WTC11 (cell line): ENCODE data around the gene GSDME. TPM values are rescaled to one million over a fixed set of nuclear protein-coding genes. Genes with fewer than 3 reads are reported as not detected.

Source experiments
- ATAC-seq: fragments of 200-7000 bp; cut with Tn5 transposase; 2 replicates; pipeline ENCODE4 v1.10.0; 2021; ENCODE audit warnings: mild to moderate bottlenecking, moderate library complexity
- CTCF ChIA-PET: fragments of 300-600 bp; sonication (Branson Sonifier 250); formaldehyde crosslinking; loops from one replicate; lab custom pipeline; 2021; ENCODE audit warnings: antibody characterized with exemption; lab: Charles Lee
- POLR2A ChIA-PET: fragments of 350-600 bp; sonication (Branson Sonifier 250); formaldehyde crosslinking; loops from one replicate; lab custom pipeline; 2021; ENCODE audit warnings: antibody characterized with exemption; lab: Charles Lee
- DNase-seq: peaks from one replicate; pipeline ENCODE4 v3.0.0; 2021; ENCODE audit warnings: low spot score
- H3K27ac Mint-ChIP-seq: 2 replicates; pipeline ENCODE4 v1.8.0; 2021; ENCODE audit warnings: mixed read lengths
- H3K27me3 Mint-ChIP-seq: 2 replicates; pipeline ENCODE4 v1.8.0; 2021; ENCODE audit warnings: low read depth, mild to moderate bottlenecking, moderate library complexity, mixed read lengths
- H3K36me3 Mint-ChIP-seq: 2 replicates; pipeline ENCODE4 v1.8.0; 2021; ENCODE audit warnings: mixed read lengths
- H3K4me1 Mint-ChIP-seq: 2 replicates; pipeline ENCODE4 v1.8.0; 2022; ENCODE audit warnings: mixed read lengths
- H3K4me3 Mint-ChIP-seq: 2 replicates; pipeline ENCODE4 v1.8.0; 2021; ENCODE audit warnings: mild to moderate bottlenecking, moderate library complexity, mixed read lengths
- H3K9me3 Mint-ChIP-seq: 2 replicates; pipeline ENCODE4 v1.8.0; 2021; ENCODE audit warnings: mixed read lengths
- CBFB ChIP-seq: sonication (generic); formaldehyde crosslinking; IDR thresholded peaks from 2 replicates; pipeline ENCODE4 v1.8.1; 2022; ENCODE audit warnings: mild to moderate bottlenecking, low read depth, missing genetic modification reagents
- CREB1 ChIP-seq: sonication (generic); formaldehyde crosslinking; IDR thresholded peaks from 2 replicates; pipeline ENCODE4 v1.8.0; 2023; ENCODE audit warnings: mild to moderate bottlenecking, missing genetic modification reagents
- EMX1 ChIP-seq: fragments of 250-450 bp; sonication (Bioruptor Pico); IDR thresholded peaks from 2 replicates; pipeline ENCODE4 v1.8.0; 2021; ENCODE audit warnings: mild to moderate bottlenecking
- FOXJ3 ChIP-seq: sonication (generic); formaldehyde crosslinking; IDR thresholded peaks from 2 replicates; pipeline ENCODE4 v1.9.0; 2021; ENCODE audit warnings: missing genetic modification reagents, mild to moderate bottlenecking, borderline replicate concordance
- FOXK1 ChIP-seq: sonication (generic); formaldehyde crosslinking; IDR thresholded peaks from 2 replicates; pipeline ENCODE4 v1.8.0; 2022; ENCODE audit warnings: mild to moderate bottlenecking, moderate library complexity, missing genetic modification reagents
- GTF2I ChIP-seq: fragments of 250-450 bp; sonication (Bioruptor Pico); conservative IDR thresholded peaks from 2 replicates; pipeline ENCODE4 v1.4.0; 2021; ENCODE audit warnings: mild to moderate bottlenecking
- JAZF1 ChIP-seq: fragments of 250-450 bp; sonication (Bioruptor Pico); IDR thresholded peaks from 2 replicates; pipeline ENCODE4 v1.9.0; 2021; ENCODE audit warnings: moderate library complexity, mild to moderate bottlenecking, inconsistent platforms
- JUN ChIP-seq: sonication (generic); formaldehyde crosslinking; IDR thresholded peaks from 2 replicates; pipeline ENCODE4 v1.8.0; 2023; ENCODE audit warnings: mild to moderate bottlenecking, missing genetic modification reagents
- MXD4 ChIP-seq: fragments of 250-450 bp; sonication (Bioruptor Pico); IDR thresholded peaks from 2 replicates; pipeline ENCODE4 v1.8.0; 2021; ENCODE audit warnings: mild to moderate bottlenecking, moderate library complexity, borderline replicate concordance
- NFE2L1 ChIP-seq: sonication (generic); formaldehyde crosslinking; IDR thresholded peaks from 2 replicates; pipeline ENCODE4 v1.8.1; 2023; ENCODE audit warnings: missing genetic modification reagents
- NR1H2 ChIP-seq: sonication (generic); formaldehyde crosslinking; IDR thresholded peaks from 2 replicates; pipeline ENCODE4 v1.9.0; 2021; ENCODE audit warnings: mild to moderate bottlenecking, moderate library complexity, missing genetic modification reagents
- NR3C1 ChIP-seq: sonication (generic); formaldehyde crosslinking; conservative IDR thresholded peaks from 2 replicates; pipeline ENCODE4 v1.8.1; 2023; ENCODE audit warnings: low read depth, mild to moderate bottlenecking, missing genetic modification reagents
- SOX15 ChIP-seq: fragments of 250-450 bp; sonication (Bioruptor Pico); IDR thresholded peaks from 2 replicates; pipeline ENCODE4 v1.9.0; 2021; ENCODE audit warnings: mild to moderate bottlenecking
- TEAD1 ChIP-seq: sonication (generic); formaldehyde crosslinking; IDR thresholded peaks from 2 replicates; pipeline ENCODE4 v1.8.0; 2022; ENCODE audit warnings: mild to moderate bottlenecking, missing genetic modification reagents
- ZNF138 ChIP-seq: sonication (generic); formaldehyde crosslinking; conservative IDR thresholded peaks from 2 replicates; pipeline ENCODE4 v1.8.1; 2022; ENCODE audit warnings: mild to moderate bottlenecking, moderate library complexity, missing genetic modification reagents
- ZNF232 ChIP-seq: sonication (generic); formaldehyde crosslinking; IDR thresholded peaks from 2 replicates; pipeline ENCODE4 v1.8.0; 2022; ENCODE audit warnings: mild to moderate bottlenecking, missing genetic modification reagents
- ZNF263 ChIP-seq: sonication (generic); formaldehyde crosslinking; IDR thresholded peaks from 2 replicates; pipeline ENCODE4 v1.8.1; 2022; ENCODE audit warnings: low read depth, mild to moderate bottlenecking, moderate library complexity, missing genetic modification reagents
- ZNF396 ChIP-seq: fragments of 250-450 bp; sonication (Bioruptor Pico); IDR thresholded peaks from 2 replicates; pipeline ENCODE4 v1.8.0; 2021; ENCODE audit warnings: mild to moderate bottlenecking, moderate library complexity, borderline replicate concordance
- total RNA-seq: library from RNA; stranded (reverse); gene quantifications from 3 replicates; pipeline ENCODE4 v1.2.3, GENCODE V29; 2021
- TF ChIP-seq, protein P1 (sequence below): sonication (generic); formaldehyde crosslinking; IDR thresholded peaks from 2 replicates; pipeline ENCODE4 v1.8.0; 2022; ENCODE audit warnings: mild to moderate bottlenecking, missing genetic modification reagents
- TF ChIP-seq, protein P2 (sequence below): sonication (generic); formaldehyde crosslinking; IDR thresholded peaks from 2 replicates; pipeline ENCODE4 v1.8.1; 2023; ENCODE audit warnings: mild to moderate bottlenecking, missing genetic modification reagents
- TF ChIP-seq, protein P3 (sequence below): fragments of 250-450 bp; sonication (Bioruptor Pico); IDR thresholded peaks from 2 replicates; pipeline ENCODE4 v1.9.0; 2021; ENCODE audit warnings: mild to moderate bottlenecking
- TF ChIP-seq, protein P4 (sequence below): sonication (generic); formaldehyde crosslinking; IDR thresholded peaks from 2 replicates; pipeline ENCODE4 v1.8.1; 2023; ENCODE audit warnings: mild to moderate bottlenecking, moderate library complexity, missing genetic modification reagents
- TF ChIP-seq, protein P5 (sequence below): sonication (generic); formaldehyde crosslinking; IDR thresholded peaks from 2 replicates; pipeline ENCODE4 v1.8.1; 2023; ENCODE audit warnings: mild to moderate bottlenecking, missing genetic modification reagents, moderate library complexity
- TF ChIP-seq, protein P6 (sequence below): fragments of 250-450 bp; sonication (Bioruptor Pico); IDR thresholded peaks from 2 replicates; pipeline ENCODE4 v1.8.0; 2021; ENCODE audit warnings: mild to moderate bottlenecking

The GSDME gene
- total RNA-seq, 1 experiment from 2014 or later: 4.8 TPM

DNA sequence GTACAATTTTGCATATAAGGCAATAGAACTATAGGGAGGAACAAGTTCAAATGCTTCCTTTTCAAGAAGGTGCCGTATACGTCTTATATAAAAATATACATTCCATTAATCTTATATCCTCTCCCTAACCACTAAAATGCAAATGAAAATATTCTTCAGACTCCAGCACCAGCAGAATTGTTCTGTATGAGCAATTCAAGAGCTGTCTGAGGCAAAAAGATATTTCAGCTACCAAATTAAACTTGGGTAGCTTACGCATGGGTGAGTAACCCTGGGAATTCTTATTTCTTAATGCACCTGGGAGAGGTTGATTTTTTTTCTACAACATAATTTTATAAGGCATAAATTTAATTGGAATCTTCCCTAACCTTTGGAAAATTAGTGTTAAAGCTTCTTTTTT is 42.2 kb upstream of the GSDME start:
- no peak for DNase-seq

DNA sequence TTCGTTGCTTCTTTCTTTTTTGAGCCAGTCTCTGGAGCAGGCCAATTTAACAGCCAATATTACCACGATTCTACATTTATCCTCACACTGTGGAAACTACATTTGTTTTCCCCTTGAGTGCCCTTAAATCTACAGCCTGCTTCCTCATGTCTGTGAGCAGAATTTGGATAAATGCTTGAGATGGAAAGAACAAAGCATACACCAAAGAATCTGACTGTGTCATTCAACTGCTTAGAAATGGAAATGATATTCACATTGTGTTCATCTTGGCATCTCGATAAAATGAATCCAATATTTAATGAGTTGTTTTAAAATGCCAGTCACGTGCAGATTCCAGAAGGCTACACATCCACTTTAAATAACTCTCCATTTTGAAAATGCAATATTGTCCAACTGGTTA is 41.0 kb upstream of the GSDME start:
- Mint-ChIP-seq H3K4me3 (no peak overlapping the region), H3K9me3 (peaks cover 3% of the 10 kb centered on the region; the same call in 1 of the 2 replicates), H3K36me3 (peaks cover 19% of the 10 kb centered on the region), H3K4me1 (peaks cover 15% of the 10 kb centered on the region), H3K27ac (no peak overlapping the region), H3K27me3 (no peaks in the 10 kb centered on the region)
- ATAC-seq: no peak
- ChIA-PET POLR2A (no interaction called here), CTCF (interaction anchor here (1.2 to 1.4 kb wide), 2 partner anchors 14 to 295 kb away, joined by 3 to 5 read pairs; no protein-coding TSS in a partner anchor)
- no peak for DNase-seq
- TF ChIP-seq CREB1 (CRISPR knock-in tag): no peak

More for the DNA sequence above, 42.2 kb upstream of the GSDME start:
- Mint-ChIP-seq H3K27me3 (no peaks in the 10 kb centered on the region), H3K27ac (no peak overlapping the region), H3K4me3 (no peak overlapping the region), H3K9me3 (peaks cover 3% of the 10 kb centered on the region; the same call in 1 of the 2 replicates), H3K36me3 (peaks cover 23% of the 10 kb centered on the region), H3K4me1 (peaks cover 8% of the 10 kb centered on the region)
- ATAC-seq: no peak
- POLR2A ChIA-PET: no interaction called here
- CTCF ChIA-PET: interaction anchor here (1.8 kb wide), 1 partner anchor 13 kb away, joined by 11 read pairs; no protein-coding TSS in a partner anchor
- TF ChIP-seq, protein P1, sequence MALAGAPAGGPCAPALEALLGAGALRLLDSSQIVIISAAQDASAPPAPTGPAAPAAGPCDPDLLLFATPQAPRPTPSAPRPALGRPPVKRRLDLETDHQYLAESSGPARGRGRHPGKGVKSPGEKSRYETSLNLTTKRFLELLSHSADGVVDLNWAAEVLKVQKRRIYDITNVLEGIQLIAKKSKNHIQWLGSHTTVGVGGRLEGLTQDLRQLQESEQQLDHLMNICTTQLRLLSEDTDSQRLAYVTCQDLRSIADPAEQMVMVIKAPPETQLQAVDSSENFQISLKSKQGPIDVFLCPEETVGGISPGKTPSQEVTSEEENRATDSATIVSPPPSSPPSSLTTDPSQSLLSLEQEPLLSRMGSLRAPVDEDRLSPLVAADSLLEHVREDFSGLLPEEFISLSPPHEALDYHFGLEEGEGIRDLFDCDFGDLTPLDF (CRISPR knock-in tag): no peak
- TF ChIP-seq, protein P2, sequence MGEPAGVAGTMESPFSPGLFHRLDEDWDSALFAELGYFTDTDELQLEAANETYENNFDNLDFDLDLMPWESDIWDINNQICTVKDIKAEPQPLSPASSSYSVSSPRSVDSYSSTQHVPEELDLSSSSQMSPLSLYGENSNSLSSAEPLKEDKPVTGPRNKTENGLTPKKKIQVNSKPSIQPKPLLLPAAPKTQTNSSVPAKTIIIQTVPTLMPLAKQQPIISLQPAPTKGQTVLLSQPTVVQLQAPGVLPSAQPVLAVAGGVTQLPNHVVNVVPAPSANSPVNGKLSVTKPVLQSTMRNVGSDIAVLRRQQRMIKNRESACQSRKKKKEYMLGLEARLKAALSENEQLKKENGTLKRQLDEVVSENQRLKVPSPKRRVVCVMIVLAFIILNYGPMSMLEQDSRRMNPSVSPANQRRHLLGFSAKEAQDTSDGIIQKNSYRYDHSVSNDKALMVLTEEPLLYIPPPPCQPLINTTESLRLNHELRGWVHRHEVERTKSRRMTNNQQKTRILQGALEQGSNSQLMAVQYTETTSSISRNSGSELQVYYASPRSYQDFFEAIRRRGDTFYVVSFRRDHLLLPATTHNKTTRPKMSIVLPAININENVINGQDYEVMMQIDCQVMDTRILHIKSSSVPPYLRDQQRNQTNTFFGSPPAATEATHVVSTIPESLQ (CRISPR knock-in tag): no peak
- no peak for TF ChIP-seq ZNF138 (CRISPR knock-in tag)
- TF ChIP-seq, protein P3, sequence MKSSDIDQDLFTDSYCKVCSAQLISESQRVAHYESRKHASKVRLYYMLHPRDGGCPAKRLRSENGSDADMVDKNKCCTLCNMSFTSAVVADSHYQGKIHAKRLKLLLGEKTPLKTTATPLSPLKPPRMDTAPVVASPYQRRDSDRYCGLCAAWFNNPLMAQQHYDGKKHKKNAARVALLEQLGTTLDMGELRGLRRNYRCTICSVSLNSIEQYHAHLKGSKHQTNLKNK (CRISPR knock-in tag): no peak
- no peak for TF ChIP-seq NFE2L1 (CRISPR knock-in tag)

DNA sequence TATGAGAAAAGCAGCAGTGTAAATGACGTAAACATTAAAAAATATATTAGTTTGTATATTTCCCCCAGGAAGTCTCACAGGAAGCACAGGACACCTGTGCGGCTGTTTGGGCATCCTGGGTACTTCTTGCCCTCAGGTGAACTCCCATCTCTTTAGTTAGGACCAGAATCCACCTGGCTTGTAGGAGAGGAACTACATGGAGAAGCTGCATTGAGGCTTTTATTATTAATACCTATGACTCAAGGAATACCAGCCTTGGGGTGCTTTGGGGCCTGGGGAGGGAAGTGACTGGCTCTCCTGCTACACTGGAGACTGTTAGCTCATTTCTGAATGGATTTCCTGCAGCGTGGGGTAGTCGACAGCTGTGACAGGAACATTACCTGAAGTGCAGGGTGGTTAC is 40.0 kb upstream of the GSDME start:
- no peak for TF ChIP-seq FOXJ3
- TF ChIP-seq CBFB (CRISPR knock-in tag): no peak
- TF ChIP-seq ZNF232 (CRISPR knock-in tag): no peak
- TF ChIP-seq JAZF1 (CRISPR knock-in tag): no peak
- TF ChIP-seq NR1H2: no peak
- TF ChIP-seq, protein P4, sequence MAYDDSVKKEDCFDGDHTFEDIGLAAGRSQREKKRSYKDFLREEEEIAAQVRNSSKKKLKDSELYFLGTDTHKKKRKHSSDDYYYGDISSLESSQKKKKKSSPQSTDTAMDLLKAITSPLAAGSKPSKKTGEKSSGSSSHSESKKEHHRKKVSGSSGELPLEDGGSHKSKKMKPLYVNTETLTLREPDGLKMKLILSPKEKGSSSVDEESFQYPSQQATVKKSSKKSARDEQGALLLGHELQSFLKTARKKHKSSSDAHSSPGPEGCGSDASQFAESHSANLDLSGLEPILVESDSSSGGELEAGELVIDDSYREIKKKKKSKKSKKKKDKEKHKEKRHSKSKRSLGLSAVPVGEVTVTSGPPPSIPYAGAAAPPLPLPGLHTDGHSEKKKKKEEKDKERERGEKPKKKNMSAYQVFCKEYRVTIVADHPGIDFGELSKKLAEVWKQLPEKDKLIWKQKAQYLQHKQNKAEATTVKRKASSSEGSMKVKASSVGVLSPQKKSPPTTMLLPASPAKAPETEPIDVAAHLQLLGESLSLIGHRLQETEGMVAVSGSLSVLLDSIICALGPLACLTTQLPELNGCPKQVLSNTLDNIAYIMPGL: no peak
- TF ChIP-seq CREB1 (CRISPR knock-in tag): no peak
- no peak for TF ChIP-seq GTF2I (CRISPR knock-in tag)
- TF ChIP-seq MXD4: no peak
- TF ChIP-seq, all 79 proteins: peak for 0
- peaks cover 11% of the 10 kb centered on the region for H3K36me3 Mint-ChIP-seq
- CTCF ChIA-PET: interaction anchor here (1.2 to 1.4 kb wide), 2 partner anchors 15 to 296 kb away, joined by 3 to 5 read pairs; no protein-coding TSS in a partner anchor
- H3K4me1 Mint-ChIP-seq: peaks cover 13% of the 10 kb centered on the region
- H3K27me3 Mint-ChIP-seq: no peaks in the 10 kb centered on the region
- H3K4me3 Mint-ChIP-seq: no peak overlapping the region
- POLR2A ChIA-PET: no interaction called here
- H3K27ac Mint-ChIP-seq: no peak overlapping the region
- DNase-seq (no peak), ATAC-seq (no peak)
- peaks cover 3% of the 10 kb centered on the region; the same call in 1 of the 2 replicates for H3K9me3 Mint-ChIP-seq

DNA sequence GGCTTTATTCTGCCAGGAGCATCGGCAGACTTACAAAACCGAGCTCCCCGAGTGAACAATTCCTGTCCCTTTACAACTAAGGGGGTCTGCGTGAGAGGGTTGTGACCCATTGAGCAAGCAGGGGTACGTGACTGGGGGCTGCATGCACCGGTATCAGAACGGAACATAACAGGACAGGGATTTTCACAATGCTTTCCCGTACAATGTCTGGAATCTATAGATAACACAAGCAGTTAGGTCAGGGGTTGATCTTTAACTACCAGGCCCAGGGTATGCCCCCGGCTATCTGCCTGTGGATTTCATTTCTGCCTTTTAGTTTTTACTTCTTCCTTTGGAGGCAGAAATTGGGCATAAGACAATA is 38.1 kb upstream of the GSDME start:
- peaks cover 5% of the 10 kb centered on the region; the same call in 1 of the 2 replicates for H3K9me3 Mint-ChIP-seq
- ChIA-PET POLR2A (no interaction called here), CTCF (interaction anchor here (0.9 to 2.0 kb wide), 2 partner anchors 17 to 25 kb away, joined by 3 to 8 read pairs; no protein-coding TSS in a partner anchor)
- TF ChIP-seq, protein P5, sequence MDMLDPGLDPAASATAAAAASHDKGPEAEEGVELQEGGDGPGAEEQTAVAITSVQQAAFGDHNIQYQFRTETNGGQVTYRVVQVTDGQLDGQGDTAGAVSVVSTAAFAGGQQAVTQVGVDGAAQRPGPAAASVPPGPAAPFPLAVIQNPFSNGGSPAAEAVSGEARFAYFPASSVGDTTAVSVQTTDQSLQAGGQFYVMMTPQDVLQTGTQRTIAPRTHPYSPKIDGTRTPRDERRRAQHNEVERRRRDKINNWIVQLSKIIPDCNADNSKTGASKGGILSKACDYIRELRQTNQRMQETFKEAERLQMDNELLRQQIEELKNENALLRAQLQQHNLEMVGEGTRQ (CRISPR knock-in tag): no peak
- TF ChIP-seq SOX15 (CRISPR knock-in tag) (no peak), ZNF263 (no peak), TEAD1 (CRISPR knock-in tag) (no peak), EMX1 (CRISPR knock-in tag) (no peak), FOXK1 (CRISPR knock-in tag) (no peak), NR3C1 (CRISPR knock-in tag) (no peak), JUN (no peak), ZNF396 (no peak)
- TF ChIP-seq, protein P6, sequence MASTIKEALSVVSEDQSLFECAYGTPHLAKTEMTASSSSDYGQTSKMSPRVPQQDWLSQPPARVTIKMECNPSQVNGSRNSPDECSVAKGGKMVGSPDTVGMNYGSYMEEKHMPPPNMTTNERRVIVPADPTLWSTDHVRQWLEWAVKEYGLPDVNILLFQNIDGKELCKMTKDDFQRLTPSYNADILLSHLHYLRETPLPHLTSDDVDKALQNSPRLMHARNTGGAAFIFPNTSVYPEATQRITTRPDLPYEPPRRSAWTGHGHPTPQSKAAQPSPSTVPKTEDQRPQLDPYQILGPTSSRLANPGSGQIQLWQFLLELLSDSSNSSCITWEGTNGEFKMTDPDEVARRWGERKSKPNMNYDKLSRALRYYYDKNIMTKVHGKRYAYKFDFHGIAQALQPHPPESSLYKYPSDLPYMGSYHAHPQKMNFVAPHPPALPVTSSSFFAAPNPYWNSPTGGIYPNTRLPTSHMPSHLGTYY: no peak
- no peak overlapping the region for H3K27ac Mint-ChIP-seq
- H3K4me1 Mint-ChIP-seq: peaks cover 12% of the 10 kb centered on the region
- H3K4me3 Mint-ChIP-seq: no peak overlapping the region
- H3K36me3 Mint-ChIP-seq: no peaks in the 10 kb centered on the region
- DNase-seq (no peak), ATAC-seq (no peak)
- H3K27me3 Mint-ChIP-seq: no peaks in the 10 kb centered on the region
